Sigmoid colon (tissue), 4 donors: ENCODE results near the gene SMAD3.

Experiments
- CTCF ChIP-seq, 4 experiments: fragments of 450-650 bp in 3 of 4; fragments of 200-600 bp in 1 of 4; IDR thresholded peaks; one replicate each; pipeline ENCODE4 v1.5.1; 2016 to 2019; ENCODE audit warnings: antibody characterized with exemption in 4 of 4, mild to moderate bottlenecking in 3 of 4, moderate library complexity in 2 of 4
- POLR2A ChIP-seq, 2 donors: fragments of 450-650 bp; IDR thresholded peaks; one replicate each; pipeline ENCODE4 v1.6.1; 2016; ENCODE audit warnings: antibody characterized with exemption in 2 of 2, mild to moderate bottlenecking in 2 of 2, moderate library complexity in 2 of 2
- POLR2AphosphoS5 ChIP-seq, 4 donors: sonication (generic); formaldehyde crosslinking; IDR thresholded peaks; one replicate each; pipeline ENCODE4 v1.6.1; 2017; ENCODE audit warnings: antibody characterized with exemption in 4 of 4

- TF ChIP-seq CTCF (IDR thresholded peaks at IDR 0.05) (no peak), POLR2AphosphoS5 (IDR thresholded peaks at IDR 0.05) (peak in 1 of 4 donors; percentile 50), POLR2A (IDR thresholded peaks at IDR 0.05) (no peak)
Observed at GRCh38 chr15:67175643-67176071, 110.3 kb downstream of the SMAD3 start.
